ENCODE data around the gene MPPE1.

Gene MPPE1

GRCh38 chr18:11842562-11842961 lies 65.6 kb downstream of the MPPE1 start:
- no peaks in the 10 kb centered on the region for H3K27me3 Mint-ChIP-seq
- H3K36me3 Mint-ChIP-seq (ENCODE audit: low read depth), result no peaks in the 10 kb centered on the region
- no peaks in the 10 kb centered on the region for H3K9me3 Mint-ChIP-seq
- DNase-seq, result no peak
- H3K27ac Mint-ChIP-seq, result no peak overlapping the region
- H3K4me3 Mint-ChIP-seq, result no peak overlapping the region
- H3K4me1 Mint-ChIP-seq (ENCODE audit: low read depth), result no peaks in the 10 kb centered on the region

DNA sequence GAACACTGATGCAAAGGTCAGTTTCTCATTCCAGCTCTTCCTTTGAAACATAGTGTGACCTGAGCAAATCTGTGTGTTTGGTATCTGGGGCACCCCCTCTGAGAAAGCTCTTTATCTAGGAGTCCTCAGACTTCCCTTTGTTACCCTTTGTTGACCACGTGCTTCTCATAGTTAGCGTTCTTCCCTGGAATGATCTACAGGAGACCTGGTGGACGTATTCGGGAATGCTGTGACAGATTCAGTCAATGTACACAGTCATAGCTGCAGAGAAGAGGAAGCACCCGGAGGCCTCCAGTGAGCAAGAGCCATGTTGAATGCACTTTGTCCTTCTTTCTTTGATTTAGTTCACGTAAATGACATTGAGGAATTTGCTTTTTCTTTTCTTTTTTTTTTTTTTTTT lies 67.6 kb downstream of the MPPE1 start:
- H3K27me3 Mint-ChIP-seq, result no peaks in the 10 kb centered on the region
- H3K9me3 Mint-ChIP-seq, result no peaks in the 10 kb centered on the region
- no peaks in the 10 kb centered on the region for H3K36me3 Mint-ChIP-seq (ENCODE audit: low read depth)
- H3K27ac Mint-ChIP-seq, result no peak overlapping the region
- no peaks in the 10 kb centered on the region for H3K4me1 Mint-ChIP-seq (ENCODE audit: low read depth)
- no peak overlapping the region for H3K4me3 Mint-ChIP-seq
- no peak for DNase-seq

- H3K4me3 Mint-ChIP-seq, result no peak overlapping the region
- H3K9me3 Mint-ChIP-seq, result no peaks in the 10 kb centered on the region
- H3K4me1 Mint-ChIP-seq (ENCODE audit: low read depth), result no peaks in the 10 kb centered on the region
- DNase-seq, result no peak
- no peaks in the 10 kb centered on the region for H3K27me3 Mint-ChIP-seq
- no peaks in the 10 kb centered on the region for H3K36me3 Mint-ChIP-seq (ENCODE audit: low read depth)
- no peak overlapping the region for H3K27ac Mint-ChIP-seq
These were observed 68.6 kb downstream of the MPPE1 start for GRCh38 chr18:11839556-11839955.

DNA sequence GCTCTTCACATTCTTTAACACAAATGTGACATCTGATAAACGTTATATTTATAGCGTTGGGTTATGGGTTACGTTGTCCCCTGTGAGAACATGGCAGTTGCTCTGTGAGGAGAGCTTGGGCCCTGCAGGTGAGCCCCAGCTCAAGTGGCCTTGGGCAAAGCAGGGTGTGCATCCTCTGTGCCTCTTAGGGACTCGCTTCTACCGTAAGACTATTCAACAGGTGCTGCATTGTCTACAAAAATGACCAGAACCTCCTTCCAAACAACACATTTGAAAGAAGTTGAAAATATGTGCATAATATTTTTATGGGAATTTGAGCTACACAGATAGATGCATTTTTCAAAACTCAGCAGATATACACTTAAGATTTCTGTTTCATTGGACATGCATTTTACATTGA lies 73.3 kb downstream of the MPPE1 start:
- Mint-ChIP-seq H3K36me3 (ENCODE audit: low read depth) (no peaks in the 10 kb centered on the region), H3K27ac (no peak overlapping the region), H3K4me1 (ENCODE audit: low read depth) (no peaks in the 10 kb centered on the region), H3K4me3 (no peak overlapping the region), H3K27me3 (no peaks in the 10 kb centered on the region), H3K9me3 (no peaks in the 10 kb centered on the region)
- no peak for DNase-seq

All from activated T-cell treated with anti-CD3 and anti-CD28 coated beads, Interleukin-2, amount 50 U/mL, for 24 hours (primary cell).